GM19099 (cell line): Measurements from ENCODE around the gene CTNND2.

ENCODE experiments used
- POLR2A ChIP-seq: IDR thresholded peaks from 3 replicates; pipeline ENCODE4 v1.6.1; 2011; ENCODE audit warnings: low read depth; ENCODE audit not compliant: insufficient read length; ENCODE audit errors: extremely low read depth

CTNND2 gene

GRCh38 chr5:11239261-11240015, 664.8 kb downstream of the CTNND2 start:
- no peak for TF ChIP-seq POLR2A

- no peak for TF ChIP-seq POLR2A
Observed at GRCh38 chr5:11234501-11234911, 669.7 kb downstream of the CTNND2 start.

- no peak for TF ChIP-seq POLR2A
Observed at GRCh38 chr5:11230890-11231289, 673.4 kb downstream of the CTNND2 start.

- TF ChIP-seq POLR2A, result no peak
Observed at GRCh38 chr5:11227064-11227463, 677.2 kb downstream of the CTNND2 start.

GRCh38 chr5:11224436-11225187, 679.6 kb downstream of the CTNND2 start:
- no peak for TF ChIP-seq POLR2A

- no peak for TF ChIP-seq POLR2A
Observed at GRCh38 chr5:11222169-11222568, 682.1 kb downstream of the CTNND2 start.

- no peak for TF ChIP-seq POLR2A
Observed at GRCh38 chr5:11214864-11215644, 689.2 kb downstream of the CTNND2 start.

- TF ChIP-seq POLR2A, result no peak
Observed at GRCh38 chr5:11212706-11213105, 691.5 kb downstream of the CTNND2 start.

GRCh38 chr5:11197726-11198125, 706.5 kb downstream of the CTNND2 start:
- TF ChIP-seq POLR2A, result no peak

GRCh38 chr5:11191673-11192072, 712.6 kb downstream of the CTNND2 start:
- no peak for TF ChIP-seq POLR2A

GRCh38 chr5:11182441-11183080, 721.7 kb downstream of the CTNND2 start:
- TF ChIP-seq POLR2A, result no peak

- TF ChIP-seq POLR2A, result no peak
Observed at GRCh38 chr5:11181940-11182339, 722.3 kb downstream of the CTNND2 start.

- no peak for TF ChIP-seq POLR2A
Observed at GRCh38 chr5:11180890-11181289, 723.4 kb downstream of the CTNND2 start.

GRCh38 chr5:11177999-11178711, 726.1 kb downstream of the CTNND2 start:
- no peak for TF ChIP-seq POLR2A
